Activated T-cell treated with anti-CD3 and anti-CD28 coated beads, Interleukin-2, amount 50 U/mL, for 24 hours (primary cell): Measurements from ENCODE around the gene MVD.
"Not testable (repeated sequence)": the region's sequence is repeated elsewhere in the genome, so short reads cannot be mapped to it uniquely, and the experiment has no call there.

Experiments used
- DNase-seq: peaks from one replicate; pipeline ENCODE4 v3.0.0-alpha.2; 2020
- H3K27ac Mint-ChIP-seq: 2 replicates; pipeline ENCODE4 v1.8.0; 2020; ENCODE audit warnings: mild to moderate bottlenecking, mixed read lengths
- H3K27me3 Mint-ChIP-seq: 2 replicates; pipeline ENCODE4 v1.8.0; 2020; ENCODE audit warnings: mixed read lengths
- H3K36me3 Mint-ChIP-seq: 2 replicates; pipeline ENCODE4 v1.8.0; 2020; ENCODE audit warnings: low read depth, mixed read lengths
- H3K4me1 Mint-ChIP-seq: 2 replicates; pipeline ENCODE4 v1.8.0; 2020; ENCODE audit warnings: low read depth, mixed read lengths
- H3K4me3 Mint-ChIP-seq: 2 replicates; pipeline ENCODE4 v1.8.0; 2020; ENCODE audit warnings: mild to moderate bottlenecking, moderate library complexity, mixed read lengths
- H3K9me3 Mint-ChIP-seq: 2 replicates; pipeline ENCODE4 v1.8.0; 2020; ENCODE audit warnings: mixed read lengths

The MVD gene

GRCh38 chr16:88678224-88678979 lies 15.5 kb upstream of the MVD start:
- H3K9me3 Mint-ChIP-seq, result no peaks in the 10 kb centered on the region
- DNase-seq, result no peak
- no peaks in the 10 kb centered on the region for H3K27me3 Mint-ChIP-seq
- H3K4me1 Mint-ChIP-seq, result peaks cover 21% of the 10 kb centered on the region
- peaks cover 4% of the 10 kb centered on the region for H3K36me3 Mint-ChIP-seq
- no peak overlapping the region for H3K4me3 Mint-ChIP-seq
- H3K27ac Mint-ChIP-seq, result no peak overlapping the region

- H3K27me3 Mint-ChIP-seq, result no peaks in the 10 kb centered on the region
- H3K4me1 Mint-ChIP-seq, result peaks cover 21% of the 10 kb centered on the region
- peaks cover 4% of the 10 kb centered on the region for H3K36me3 Mint-ChIP-seq
- no peak overlapping the region for H3K4me3 Mint-ChIP-seq
- no peak overlapping the region for H3K27ac Mint-ChIP-seq
- no peaks in the 10 kb centered on the region for H3K9me3 Mint-ChIP-seq
- DNase-seq, result no peak
These were observed 14.8 kb upstream of the MVD start for GRCh38 chr16:88677721-88678120.

- no peak for DNase-seq
- Mint-ChIP-seq H3K36me3 (peaks cover 4% of the 10 kb centered on the region), H3K9me3 (no peaks in the 10 kb centered on the region), H3K27me3 (no peaks in the 10 kb centered on the region), H3K27ac (no peak overlapping the region), H3K4me3 (no peak overlapping the region), H3K4me1 (peaks cover 12% of the 10 kb centered on the region)
These were observed 13.8 kb upstream of the MVD start for GRCh38 chr16:88676502-88677242.

GRCh38 chr16:88673716-88674379 lies 11.0 kb upstream of the MVD start:
- Mint-ChIP-seq H3K27ac (no peak overlapping the region), H3K9me3 (no peaks in the 10 kb centered on the region), H3K27me3 (no peaks in the 10 kb centered on the region), H3K4me3 (no peak overlapping the region), H3K36me3 (peaks cover 2% of the 10 kb centered on the region), H3K4me1 (no peaks in the 10 kb centered on the region)
- DNase-seq, result no peak

GRCh38 chr16:88672776-88673175 lies 9.9 kb upstream of the MVD start:
- Mint-ChIP-seq H3K4me1 (no peaks in the 10 kb centered on the region), H3K9me3 (no peaks in the 10 kb centered on the region), H3K27ac (no peak overlapping the region), H3K27me3 (no peaks in the 10 kb centered on the region), H3K4me3 (no peak overlapping the region), H3K36me3 (peaks cover 8% of the 10 kb centered on the region)
- no peak for DNase-seq

- H3K9me3 Mint-ChIP-seq, result no peaks in the 10 kb centered on the region
- H3K27me3 Mint-ChIP-seq, result no peaks in the 10 kb centered on the region
- peaks cover 6% of the 10 kb centered on the region for H3K36me3 Mint-ChIP-seq
- no peaks in the 10 kb centered on the region for H3K4me1 Mint-ChIP-seq
- no peak for DNase-seq
- H3K4me3 Mint-ChIP-seq, result no peak overlapping the region
- no peak overlapping the region for H3K27ac Mint-ChIP-seq
These were observed 8.9 kb upstream of the MVD start for GRCh38 chr16:88671806-88672205.

- peaks cover 6% of the 10 kb centered on the region for H3K36me3 Mint-ChIP-seq
These were observed 7.1 kb upstream of the MVD start for GRCh38 chr16:88669980-88670379.

GRCh38 chr16:88669493-88669892 lies 6.6 kb upstream of the MVD start:
- not testable (repeated sequence) for H3K4me3 Mint-ChIP-seq, H3K27ac Mint-ChIP-seq, DNase-seq, H3K9me3 Mint-ChIP-seq, H3K27me3 Mint-ChIP-seq, H3K4me1 Mint-ChIP-seq, H3K36me3 Mint-ChIP-seq

More at GRCh38 chr16:88669980-88670379, 7.1 kb upstream of the MVD start:
- no peak overlapping the region for H3K4me3 Mint-ChIP-seq
- peaks cover under 1% of the 10 kb centered on the region for H3K4me1 Mint-ChIP-seq
- no peaks in the 10 kb centered on the region for H3K27me3 Mint-ChIP-seq
- DNase-seq, result no peak
- no peaks in the 10 kb centered on the region for H3K9me3 Mint-ChIP-seq
- H3K27ac Mint-ChIP-seq, result no peak overlapping the region

GRCh38 chr16:88667461-88667860 lies 4.6 kb upstream of the MVD start:
- no peak for DNase-seq
- no peaks in the 10 kb centered on the region for H3K9me3 Mint-ChIP-seq
- no peak overlapping the region for H3K4me3 Mint-ChIP-seq
- H3K27me3 Mint-ChIP-seq, result no peaks in the 10 kb centered on the region
- no peak overlapping the region for H3K27ac Mint-ChIP-seq
- H3K4me1 Mint-ChIP-seq, result peaks cover 6% of the 10 kb centered on the region
- peaks cover 11% of the 10 kb centered on the region for H3K36me3 Mint-ChIP-seq

GRCh38 chr16:88665570-88665969 lies 2.7 kb upstream of the MVD start:
- Mint-ChIP-seq H3K4me3 (no peak overlapping the region), H3K27ac (no peak overlapping the region), H3K27me3 (no peaks in the 10 kb centered on the region), H3K36me3 (peaks cover 15% of the 10 kb centered on the region), H3K9me3 (no peaks in the 10 kb centered on the region), H3K4me1 (peaks cover 18% of the 10 kb centered on the region)
- no peak for DNase-seq

GRCh38 chr16:88665148-88665547 lies 2.3 kb upstream of the MVD start:
- no peaks in the 10 kb centered on the region for H3K9me3 Mint-ChIP-seq
- H3K4me3 Mint-ChIP-seq, result peak overlapping the region; percentile 2
- H3K27me3 Mint-ChIP-seq, result no peaks in the 10 kb centered on the region
- DNase-seq, result no peak
- H3K36me3 Mint-ChIP-seq, result peaks cover 16% of the 10 kb centered on the region
- peaks cover 19% of the 10 kb centered on the region for H3K4me1 Mint-ChIP-seq
- no peak overlapping the region for H3K27ac Mint-ChIP-seq

- Mint-ChIP-seq H3K4me1 (peaks cover 21% of the 10 kb centered on the region), H3K4me3 (peak overlapping the region; percentile 93), H3K9me3 (no peaks in the 10 kb centered on the region), H3K27ac (peak overlapping the region; percentile 93), H3K27me3 (no peaks in the 10 kb centered on the region), H3K36me3 (peaks cover 21% of the 10 kb centered on the region)
- DNase-seq, result peak; percentile 53
These were observed 559 bp downstream of the MVD start for GRCh38 chr16:88662222-88662842.

GRCh38 chr16:88661468-88661867 lies 1.4 kb downstream of the MVD start:
- Mint-ChIP-seq H3K9me3 (no peaks in the 10 kb centered on the region), H3K36me3 (peaks cover 25% of the 10 kb centered on the region), H3K4me3 (peak overlapping the region; percentile 58), H3K27ac (peak overlapping the region; percentile 67), H3K27me3 (no peaks in the 10 kb centered on the region), H3K4me1 (peaks cover 21% of the 10 kb centered on the region)
- no peak for DNase-seq

- Mint-ChIP-seq H3K9me3 (no peaks in the 10 kb centered on the region), H3K4me1 (peaks cover 18% of the 10 kb centered on the region), H3K27ac (no peak overlapping the region), H3K36me3 (peaks cover 41% of the 10 kb centered on the region), H3K27me3 (no peaks in the 10 kb centered on the region), H3K4me3 (no peak overlapping the region)
- no peak for DNase-seq
These were observed 3.7 kb downstream of the MVD start for GRCh38 chr16:88659160-88659559.
